OCI-LY1 (cell line): Measurements from ENCODE around the gene PLEKHJ1.

ENCODE experiments used
- H2AFZ ChIP-seq: fragments of 200-600 bp; sonication (generic), shearing (Covaris generic); 2 replicates; pipeline ENCODE4 v1.6.0; 2014; ENCODE audit warnings: antibody characterized with exemption, mild to moderate bottlenecking, low read length
- H3F3A ChIP-seq: fragments of 200-600 bp; sonication (generic), shearing (Covaris generic); 2 replicates; pipeline ENCODE4 v1.6.0; 2014; ENCODE audit warnings: mild to moderate bottlenecking, antibody characterized with exemption, low read length, moderate library complexity; ENCODE audit not compliant: insufficient read depth
- H3K27ac ChIP-seq: fragments of 200-600 bp; sonication (generic); 2 replicates; pipeline ENCODE4 v1.5.1; 2014; ENCODE audit warnings: low read length, mixed run types, mild to moderate bottlenecking, low read depth; ENCODE audit not compliant: poor library complexity, severe bottlenecking
- H3K27me3 ChIP-seq: fragments of 200-600 bp; sonication (generic); 2 replicates; pipeline ENCODE4 v1.6.0; 2014; ENCODE audit warnings: antibody characterized with exemption, mild to moderate bottlenecking, low read length, moderate library complexity; ENCODE audit not compliant: insufficient read depth
- H3K36me3 ChIP-seq: fragments of 200-600 bp; sonication (generic); 2 replicates; pipeline ENCODE4 v1.6.1; 2014; ENCODE audit warnings: mild to moderate bottlenecking, antibody characterized with exemption, low read length, moderate library complexity, mixed read lengths; ENCODE audit not compliant: insufficient read depth
- H3K4me1 ChIP-seq: fragments of 200-600 bp; sonication (generic); 2 replicates; pipeline ENCODE4 v1.5.1; 2014; ENCODE audit warnings: mild to moderate bottlenecking, low read length, moderate library complexity; ENCODE audit not compliant: insufficient read depth, severe bottlenecking
- H3K4me2 ChIP-seq: fragments of 200-600 bp; sonication (generic), shearing (Covaris generic); 2 replicates; pipeline ENCODE4 v1.6.1; 2014; ENCODE audit warnings: low read length
- H3K4me3 ChIP-seq: fragments of 200-600 bp; sonication (generic); 2 replicates; pipeline ENCODE4 v1.5.1; 2014; ENCODE audit warnings: low read length, low read depth, mild to moderate bottlenecking, mixed read lengths; ENCODE audit not compliant: poor library complexity, severe bottlenecking
- H3K79me2 ChIP-seq: fragments of 200-600 bp; shearing (Covaris generic); 2 replicates; pipeline ENCODE4 v1.6.1; 2016; ENCODE audit warnings: mixed run types, low read length, mixed read lengths; ENCODE audit not compliant: insufficient read depth
- H3K9ac ChIP-seq: fragments of 200-600 bp; sonication (generic), shearing (Covaris generic); 2 replicates; pipeline ENCODE4 v1.6.1; 2014; ENCODE audit warnings: mild to moderate bottlenecking, low read length, mixed read lengths
- H3K9me2 ChIP-seq: fragments of 200-600 bp; sonication (generic), shearing (Covaris generic); 2 replicates; pipeline ENCODE4 v1.6.1; 2014; ENCODE audit warnings: low read depth, mild to moderate bottlenecking, low read length, mixed read lengths
- H3K9me3 ChIP-seq: fragments of 200-600 bp; shearing (Covaris generic); 2 replicates; pipeline ENCODE4 v1.6.1; 2014; ENCODE audit warnings: low read length, mixed read lengths
- H4K20me1 ChIP-seq: fragments of 200-600 bp; sonication (generic), shearing (Covaris generic); 2 replicates; pipeline ENCODE4 v1.6.0; 2016; ENCODE audit warnings: mild to moderate bottlenecking, low read length; ENCODE audit not compliant: insufficient read depth
- CTCF ChIP-seq: fragments of 200-600 bp; sonication (generic), shearing (Covaris generic); IDR thresholded peaks from 2 replicates; pipeline ENCODE4 v1.5.1; 2017; ENCODE audit warnings: mild to moderate bottlenecking, antibody characterized with exemption, low read length, moderate library complexity, mixed read lengths
- EZH2 ChIP-seq: fragments of 200-600 bp; sonication (generic), shearing (Covaris generic); IDR thresholded peaks from 2 replicates; pipeline ENCODE4 v1.8.0; 2017; ENCODE audit warnings: borderline replicate concordance, mixed run types, mild to moderate bottlenecking, antibody characterized with exemption, low read length, moderate library complexity, mixed read lengths

PLEKHJ1 gene

GRCh38 chr19:2275588-2276428 is 39.7 kb upstream of the PLEKHJ1 start:
- Histone ChIP-seq H3K27ac (no peak overlapping the region), H3K9me2 (no peaks in the 10 kb centered on the region), H3K4me2 (no peak overlapping the region), H3K79me2 (peaks cover 16% of the 10 kb centered on the region), H3K27me3 (no peaks in the 10 kb centered on the region), H2AFZ (no peak overlapping the region), H4K20me1 (0 out of 2 replicates have a peak, but pooled peaks cover 2% of the 10 kb centered on the region), H3K36me3 (peaks cover 49% of the 10 kb centered on the region), H3F3A (peaks cover 7% of the 10 kb centered on the region; the same call in 1 of the 2 replicates), H3K9me3 (no peaks in the 10 kb centered on the region), H3K4me1 (peaks cover 31% of the 10 kb centered on the region), H3K9ac (no peak overlapping the region), H3K4me3 (no peak overlapping the region)
- no peak for TF ChIP-seq CTCF
- TF ChIP-seq EZH2: no peak

GRCh38 chr19:2274931-2275535 is 38.9 kb upstream of the PLEKHJ1 start:
- Histone ChIP-seq H2AFZ (no peak overlapping the region), H3K4me3 (no peak overlapping the region), H3K27me3 (no peaks in the 10 kb centered on the region), H3K4me2 (no peak overlapping the region), H3K9me2 (no peaks in the 10 kb centered on the region), H3K27ac (no peak overlapping the region), H4K20me1 (0 out of 2 replicates have a peak, but pooled peaks cover 2% of the 10 kb centered on the region), H3K79me2 (peaks cover 22% of the 10 kb centered on the region), H3F3A (peaks cover 7% of the 10 kb centered on the region; the same call in 1 of the 2 replicates), H3K9ac (no peak overlapping the region), H3K4me1 (peaks cover 31% of the 10 kb centered on the region), H3K36me3 (peaks cover 55% of the 10 kb centered on the region), H3K9me3 (no peaks in the 10 kb centered on the region)
- TF ChIP-seq EZH2 (no peak), CTCF (peak; percentile 30; the same call in 1 of the 2 replicates)

GRCh38 chr19:2274185-2274711 is 38.1 kb upstream of the PLEKHJ1 start:
- 0 out of 2 replicates have a peak, but pooled peaks cover 2% of the 10 kb centered on the region for H4K20me1 ChIP-seq
- no peaks in the 10 kb centered on the region for H3K27me3 ChIP-seq
- peak overlapping the region; percentile 64 for H3K4me2 ChIP-seq
- TF ChIP-seq CTCF: no peak
- TF ChIP-seq EZH2: no peak
- peaks cover 29% of the 10 kb centered on the region for H3K79me2 ChIP-seq
- peaks cover 7% of the 10 kb centered on the region; the same call in 1 of the 2 replicates for H3F3A ChIP-seq
- no peaks in the 10 kb centered on the region for H3K9me2 ChIP-seq
- no peak overlapping the region for H3K27ac ChIP-seq
- H3K4me1 ChIP-seq: peaks cover 31% of the 10 kb centered on the region
- H3K4me3 ChIP-seq: peak overlapping the region; percentile 46
- H3K9me3 ChIP-seq: no peaks in the 10 kb centered on the region
- peak overlapping the region; percentile 14; the same call in 1 of the 2 replicates for H3K9ac ChIP-seq
- H3K36me3 ChIP-seq: peaks cover 61% of the 10 kb centered on the region
- no peak overlapping the region for H2AFZ ChIP-seq
